HCT116 (cell line): ENCODE measurements around the gene SYMPK. TPM values are rescaled to one million over a fixed set of nuclear protein-coding genes. Genes with fewer than 3 reads are reported as not detected.

Source experiments
- ATAC-seq: fragments of 200-7000 bp; cut with Tn5 transposase; 2 replicates; pipeline ENCODE4 v1.9.1; 2020; ENCODE audit warnings: mild to moderate bottlenecking, moderate library complexity
- BruUV-seq: library from RNA; stranded (reverse); fragments of 400-500 nt; replicated peaks from 2 replicates; lab custom pipeline; 2021; lab: Mats Ljungman, UMichigan
- CTCF ChIA-PET: fragments of 300-600 bp; sonication (Branson Sonifier 250); formaldehyde crosslinking; loops from one replicate; lab custom pipeline; 2021; ENCODE audit warnings: antibody characterized with exemption; lab: Charles Lee
- POLR2A ChIA-PET: fragments of 300-600, 350-600 bp; sonication (Branson Sonifier 250); formaldehyde crosslinking; loops from one replicate; lab custom pipeline; 2021; ENCODE audit warnings: antibody characterized with exemption; lab: Charles Lee
- RAD21 ChIA-PET, 2 experiments: fragments of 300-600 bp; sonication (Branson Sonifier 250); formaldehyde crosslinking; loops; one replicate each; lab custom pipeline; 2023; ENCODE audit warnings: low total read pairs in 2 of 2; ENCODE audit not compliant: uncharacterized antibody in 2 of 2, unreplicated experiment in 2 of 2, low non-redundant PET in 1 of 2; lab: Charles Lee
- DNase-seq: peaks from one replicate; pipeline ENCODE4 v3.0.0-alpha.2; 2010; ENCODE audit warnings: low read depth, low spot score
- H2AFZ ChIP-seq: fragments of 200-600 bp; shearing (Covaris generic), sonication (generic); 2 replicates; pipeline ENCODE4 v1.6.1; 2017; ENCODE audit warnings: low read depth, mixed run types, mixed read lengths, antibody characterized with exemption, low read length; ENCODE audit not compliant: poor library complexity, severe bottlenecking
- H3K27ac ChIP-seq: 2 replicates; pipeline ENCODE4 v1.5.1; 2012; ENCODE audit warnings: low read depth, low read length
- H3K27me3 ChIP-seq: fragments of 200-600 bp; sonication (generic); 2 replicates; pipeline ENCODE4 v1.6.1; 2016; ENCODE audit warnings: mixed run types, low read length, mixed read lengths; ENCODE audit not compliant: insufficient read depth
- H3K36me3 ChIP-seq, 2 experiments: fragments of 200-500 bp in 1 of 2; fragments of 200-600 bp in 1 of 2; sonication (Bioruptor generic) in 1 of 2; sonication (generic) in 1 of 2; 2 replicates each; pipeline versions ENCODE4 v1.5.1 to v1.6.1; 2014 to 2016; ENCODE audit warnings: low read length in 2 of 2, inconsistent platforms in 1 of 2, mixed read lengths in 1 of 2, mixed run types in 1 of 2; ENCODE audit not compliant: insufficient read depth in 2 of 2, control insufficient read depth in 1 of 2
- H3K4me1 ChIP-seq, 2 experiments: fragments of 200-600 bp in 1 of 2; sonication (generic) in 1 of 2; 2 replicates each; pipeline versions ENCODE4 v1.5.1 to v1.6.1; 2012 to 2017; ENCODE audit warnings: low read length in 2 of 2, inconsistent platforms in 1 of 2, mild to moderate bottlenecking in 1 of 2, mixed read lengths in 1 of 2, mixed run types in 1 of 2, moderate library complexity in 1 of 2; ENCODE audit not compliant: insufficient read depth in 2 of 2, control insufficient read depth in 1 of 2
- H3K4me2 ChIP-seq: fragments of 200-600 bp; sonication (generic); 2 replicates; pipeline ENCODE4 v1.6.1; 2017; ENCODE audit warnings: mixed run types, low read length, mixed read lengths
- H3K4me3 ChIP-seq, 2 experiments: fragments of 200-600 bp in 1 of 2; sonication (generic) in 1 of 2; replicated peaks in 1 of 2; 2 replicates each; pipeline ENCODE4 v1.5.1; 2011 to 2016; ENCODE audit warnings: low read length in 2 of 2, control low read depth in 1 of 2, low read depth in 1 of 2, mild to moderate bottlenecking in 1 of 2, mixed read lengths in 1 of 2, mixed run types in 1 of 2
- H3K79me2 ChIP-seq: fragments of 200-600 bp; sonication (generic); 2 replicates; pipeline ENCODE4 v1.6.1; 2017; ENCODE audit warnings: mild to moderate bottlenecking, mixed run types, low read length, moderate library complexity, mixed read lengths; ENCODE audit not compliant: insufficient read depth
- H3K9ac ChIP-seq: fragments of 200-600 bp; sonication (generic); 2 replicates; pipeline ENCODE4 v1.6.1; 2016; ENCODE audit warnings: low read length, mixed read lengths
- H3K9me2 ChIP-seq: fragments of 200-600 bp; sonication (generic), shearing (Covaris generic); 2 replicates; pipeline ENCODE4 v1.6.1; 2017; ENCODE audit warnings: mixed run types, mild to moderate bottlenecking, moderate library complexity; ENCODE audit not compliant: insufficient read depth
- H3K9me3 ChIP-seq, 2 experiments: fragments of 200-500 bp in 1 of 2; fragments of 200-600 bp in 1 of 2; sonication (Bioruptor generic) in 1 of 2; sonication (generic) in 1 of 2; 2 replicates each; pipeline ENCODE4 v1.6.1; 2014 to 2017; ENCODE audit warnings: low read length in 2 of 2, mixed read lengths in 2 of 2, inconsistent platforms in 1 of 2, low read depth in 1 of 2, mild to moderate bottlenecking in 1 of 2, mixed run types in 1 of 2, moderate library complexity in 1 of 2; ENCODE audit not compliant: control insufficient read depth in 1 of 2, insufficient read depth in 1 of 2
- H4K20me1 ChIP-seq: fragments of 200-600 bp; sonication (generic), shearing (Covaris generic); 2 replicates; pipeline ENCODE4 v1.6.1; 2017; ENCODE audit warnings: mixed run types, mild to moderate bottlenecking, moderate library complexity; ENCODE audit not compliant: insufficient read depth
- CEBPB ChIP-seq: IDR thresholded peaks from 2 replicates; pipeline ENCODE4 v1.6.1; 2012; ENCODE audit warnings: low read depth
- ELF1 ChIP-seq: IDR thresholded peaks from 2 replicates; pipeline ENCODE4 v1.6.1; 2012; ENCODE audit warnings: low read depth, borderline replicate concordance
- EZH2phosphoT487 ChIP-seq: fragments of 200-600 bp; IDR thresholded peaks from 2 replicates; pipeline ENCODE4 v1.6.1; 2018; ENCODE audit warnings: antibody characterized with exemption, borderline replicate concordance
- JUND ChIP-seq: IDR thresholded peaks from 2 replicates; pipeline ENCODE4 v1.6.1; 2012
- RAD21 ChIP-seq: IDR thresholded peaks from 2 replicates; pipeline ENCODE4 v1.6.1; 2012; ENCODE audit warnings: low read depth, mild to moderate bottlenecking
- REST ChIP-seq: IDR thresholded peaks from 2 replicates; pipeline ENCODE4 v1.6.1; 2012; ENCODE audit warnings: low read depth
- SRF ChIP-seq: IDR thresholded peaks from 2 replicates; pipeline ENCODE4 v1.6.1; 2012; ENCODE audit warnings: low read depth
- ZBTB33 ChIP-seq: IDR thresholded peaks from 2 replicates; pipeline ENCODE4 v1.6.1; 2011; ENCODE audit warnings: mild to moderate bottlenecking, low read length, moderate library complexity; ENCODE audit not compliant: insufficient replicate concordance; ENCODE audit errors: extremely low read depth
- intact Hi-C: fragments of 100-400 bp; cut with micrococcal nuclease; formaldehyde crosslinking; loops from 2 replicates; pipeline ENCODE4 v1.10.0; 2022
- total RNA-seq: library from RNA; stranded (reverse); gene quantifications from one replicate; pipeline ENCODE4 v1.2.1, GENCODE V29; 2021; ENCODE audit not compliant: unreplicated experiment
- TF ChIP-seq, protein P1 (sequence below): IDR thresholded peaks from 2 replicates; pipeline ENCODE4 v1.6.1; 2012

The SYMPK gene
- total RNA-seq, 1 experiment from 2014 or later: 117 TPM

DNA sequence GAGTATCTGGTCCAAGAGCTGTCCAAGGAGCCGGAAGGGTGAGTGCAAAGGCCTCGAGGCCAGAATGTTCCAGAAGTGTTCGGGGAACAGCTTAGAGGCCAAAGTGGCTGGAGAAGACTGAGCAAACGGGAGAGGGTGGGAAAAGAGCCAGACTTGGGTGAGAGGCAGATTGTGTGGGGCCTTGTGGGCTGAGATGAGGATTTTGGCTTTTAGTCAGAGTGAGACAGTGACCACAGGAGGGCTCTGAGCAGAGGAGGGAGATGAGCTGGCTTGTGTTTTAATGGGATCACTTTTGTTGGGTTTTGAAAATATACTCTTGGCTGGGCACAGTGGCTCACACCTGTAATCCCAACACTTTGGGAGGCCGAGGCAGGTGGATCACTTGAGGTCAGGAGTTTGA, 46.0 kb upstream of the SYMPK start:
- Histone ChIP-seq H3K4me2 (no peak overlapping the region), H2AFZ (no peak overlapping the region), H3K27me3 (no peaks in the 10 kb centered on the region), H4K20me1 (no peaks in the 10 kb centered on the region), H3K36me3 (no peaks in the 10 kb centered on the region), H3K27ac (no peak overlapping the region), H3K4me1 (peaks cover 0 to 7% of the 10 kb centered on the region in 2 experiments; a peak in 1 of 4 replicates), H3K9me3 (no peaks in the 10 kb centered on the region), H3K79me2 (no peaks in the 10 kb centered on the region), H3K9me2 (no peaks in the 10 kb centered on the region), H3K9ac (no peak overlapping the region), H3K4me3 (no peak overlapping the region)
- DNase-seq (no peak), ATAC-seq (no peak)
- RAD21 ChIA-PET: no interaction called here
- POLR2A ChIA-PET: no interaction called here
- TF ChIP-seq JUND (no peak), EZH2phosphoT487 (no peak), REST (no peak)
- TF ChIP-seq, protein P1, sequence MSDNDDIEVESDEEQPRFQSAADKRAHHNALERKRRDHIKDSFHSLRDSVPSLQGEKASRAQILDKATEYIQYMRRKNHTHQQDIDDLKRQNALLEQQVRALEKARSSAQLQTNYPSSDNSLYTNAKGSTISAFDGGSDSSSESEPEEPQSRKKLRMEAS: no peak
- BruUV-seq: no TSS peak
- intact Hi-C loops: no loop called here
- CTCF ChIA-PET: interaction anchor here (1.0 kb wide), 1 partner anchor 44 kb away, joined by 3 read pairs; the partner anchor contains the start of gene FOXA3

GRCh38 chr19:45906221-45906620, 43.3 kb upstream of the SYMPK start:
- ChIA-PET RAD21 (no interaction called here), CTCF (no interaction called here)
- intact Hi-C loops: no loop called here
- Histone ChIP-seq H3K79me2 (peaks cover 5% of the 10 kb centered on the region; the same call in 1 of the 2 replicates), H3K9me2 (no peaks in the 10 kb centered on the region), H3K9ac (no peak overlapping the region), H3K4me3 (no peak overlapping the region), H3K4me1 (peaks cover 0 to 10% of the 10 kb centered on the region in 2 experiments; a peak in 1 of 4 replicates)
- no TSS peak for BruUV-seq
- TF ChIP-seq SRF: no peak
- TF ChIP-seq CEBPB: no peak
- TF ChIP-seq ZBTB33: no peak
- no peak for TF ChIP-seq RAD21
- TF ChIP-seq ELF1: no peak
- TF ChIP-seq, all 23 proteins: peak for 0
- no peaks in the 10 kb centered on the region for H3K27me3 ChIP-seq
- H3K27ac ChIP-seq: no peak overlapping the region
- no peak overlapping the region for H2AFZ ChIP-seq
- no peak overlapping the region for H3K4me2 ChIP-seq
- no peaks in the 10 kb centered on the region for H4K20me1 ChIP-seq
- no peak for DNase-seq
- POLR2A ChIA-PET: no interaction called here
- no peak for ATAC-seq
- no peaks in the 10 kb centered on the region for H3K9me3 ChIP-seq
- H3K36me3 ChIP-seq: no peaks in the 10 kb centered on the region
